OCI-M2 (cell line): Measurements from ENCODE around the gene KCNQ2.

Source experiments
- DNase-seq: peaks from one replicate; lab custom pipeline; 2025; ENCODE audit not compliant: unreplicated experiment; lab: John Stamatoyannopoulos, UW

KCNQ2 gene

DNA sequence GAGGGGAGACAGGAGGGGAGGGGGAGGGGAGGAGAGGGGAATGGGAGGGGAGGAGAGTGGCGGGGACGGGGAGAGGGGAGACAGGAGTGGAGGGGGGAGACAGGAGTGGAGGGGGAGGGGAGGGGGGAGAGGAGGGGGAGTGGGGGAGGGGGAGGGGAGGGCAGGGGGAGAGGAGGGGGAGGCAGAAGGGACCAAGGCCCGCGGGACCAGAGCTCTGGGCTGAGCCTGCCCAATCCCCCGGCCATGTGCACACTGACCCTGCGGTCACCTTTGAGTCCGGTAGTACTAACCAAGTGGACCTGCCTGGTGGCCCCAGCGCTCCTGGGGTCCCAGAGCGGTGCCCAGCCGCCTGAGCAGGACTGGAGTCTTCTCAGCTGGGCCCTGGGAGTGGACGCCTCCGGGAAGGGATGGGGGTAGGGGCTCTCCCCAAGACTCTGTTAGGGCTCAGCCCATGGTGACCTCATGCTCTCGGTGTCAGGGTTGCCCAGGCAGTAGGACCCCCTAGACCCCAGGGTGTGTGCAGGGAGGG lies 471 bp upstream of the KCNQ2 start:
- no peak for DNase-seq

DNA sequence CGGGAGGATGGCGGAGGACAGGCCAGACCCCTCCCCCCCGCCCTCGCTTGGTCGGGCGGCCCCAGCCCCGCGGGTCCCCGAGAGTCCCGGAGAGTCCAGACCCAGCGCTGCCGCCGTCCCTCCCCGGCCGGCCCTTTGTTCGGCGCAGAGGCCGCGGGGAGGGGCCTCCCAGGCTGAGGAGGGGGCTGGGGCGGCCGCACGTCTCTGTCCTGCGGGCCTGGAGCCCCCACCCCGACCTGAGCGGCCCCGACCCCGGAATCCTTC lies 806 bp downstream of the KCNQ2 start:
- DNase-seq: no peak

GRCh38 chr20:63471002-63471716 lies 1.3 kb downstream of the KCNQ2 start:
- no peak for DNase-seq

GRCh38 chr20:63470410-63470809 lies 2.0 kb downstream of the KCNQ2 start:
- no peak for DNase-seq

- no peak for DNase-seq
These were observed 2.7 kb downstream of the KCNQ2 start for GRCh38 chr20:63469713-63470101.

DNA sequence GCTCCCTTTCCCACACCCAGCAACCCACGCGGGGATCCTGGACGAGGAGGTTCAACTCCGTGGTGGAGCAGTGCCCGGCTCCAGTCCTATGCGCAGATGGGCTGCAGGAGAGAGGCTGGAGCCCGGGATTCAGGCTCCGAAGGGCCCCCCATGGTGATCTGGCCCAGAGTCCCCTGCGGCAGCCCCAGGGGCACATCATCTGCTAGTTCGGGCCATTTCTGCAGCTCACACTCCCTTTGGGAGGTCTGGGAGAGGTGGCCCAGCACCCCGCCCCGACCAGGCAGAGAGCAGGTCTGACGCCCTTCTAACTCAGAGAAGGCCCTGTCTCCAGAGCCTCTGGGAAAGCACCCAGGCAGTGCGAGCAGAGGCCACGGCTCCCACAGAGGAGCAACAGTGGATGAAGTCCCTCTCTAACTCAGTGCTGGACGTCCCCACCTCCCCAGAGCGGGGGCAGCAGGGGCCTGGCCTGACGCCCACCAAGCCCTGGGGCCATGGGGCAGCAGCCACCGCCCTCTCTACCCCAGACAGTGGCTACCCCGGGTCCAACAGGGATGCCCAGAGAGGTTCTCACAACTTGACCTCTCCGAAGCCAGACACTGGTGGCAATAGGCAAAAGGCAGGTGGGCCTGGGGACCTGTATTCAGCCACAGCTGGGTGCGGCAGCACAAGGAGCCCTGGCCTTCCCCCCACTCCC lies 3.3 kb downstream of the KCNQ2 start:
- no peak for DNase-seq

DNA sequence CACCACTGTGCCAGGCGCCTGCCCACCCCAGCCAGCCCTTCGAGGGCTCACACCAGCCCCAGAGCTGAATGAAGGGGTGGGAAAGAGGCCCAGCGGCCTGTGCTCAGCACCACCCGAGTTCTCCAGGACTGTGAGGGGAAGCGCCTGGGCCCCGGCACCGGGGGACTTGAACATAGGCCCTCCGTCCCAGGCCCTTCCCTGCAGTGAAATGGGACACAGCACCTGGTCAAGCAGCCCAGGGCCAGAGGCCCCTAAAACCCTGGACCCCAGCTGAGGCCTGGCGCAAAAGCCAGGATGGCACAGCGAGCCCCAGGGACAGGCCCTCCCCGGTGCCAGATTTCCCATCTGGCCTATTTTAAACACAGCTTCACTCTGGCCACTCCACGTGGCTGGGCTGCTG lies 4.0 kb downstream of the KCNQ2 start:
- DNase-seq: no peak

- DNase-seq: no peak
These were observed 5.0 kb downstream of the KCNQ2 start for GRCh38 chr20:63467294-63468083.

DNA sequence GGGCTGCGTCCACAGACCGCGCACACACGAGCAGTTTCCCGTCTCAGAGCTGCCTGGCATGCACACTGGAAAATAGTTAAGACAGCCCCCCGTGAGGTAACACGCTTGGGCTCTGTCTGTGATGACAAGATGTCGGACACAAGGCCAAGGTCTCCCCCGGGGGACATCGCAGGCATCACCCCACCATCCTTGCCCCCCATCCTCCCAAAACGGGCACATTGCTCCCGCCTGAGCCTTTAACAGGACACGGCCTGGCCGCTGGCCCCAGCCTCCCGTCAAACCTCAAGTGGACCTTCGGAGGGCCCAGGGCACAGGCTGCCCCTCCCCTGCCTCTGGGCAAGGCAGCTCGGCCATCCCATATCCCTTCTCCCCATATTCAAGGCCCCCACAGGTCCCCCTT lies 5.6 kb downstream of the KCNQ2 start:
- no peak for DNase-seq

- DNase-seq: no peak
These were observed 6.1 kb downstream of the KCNQ2 start for GRCh38 chr20:63466250-63466825.

DNA sequence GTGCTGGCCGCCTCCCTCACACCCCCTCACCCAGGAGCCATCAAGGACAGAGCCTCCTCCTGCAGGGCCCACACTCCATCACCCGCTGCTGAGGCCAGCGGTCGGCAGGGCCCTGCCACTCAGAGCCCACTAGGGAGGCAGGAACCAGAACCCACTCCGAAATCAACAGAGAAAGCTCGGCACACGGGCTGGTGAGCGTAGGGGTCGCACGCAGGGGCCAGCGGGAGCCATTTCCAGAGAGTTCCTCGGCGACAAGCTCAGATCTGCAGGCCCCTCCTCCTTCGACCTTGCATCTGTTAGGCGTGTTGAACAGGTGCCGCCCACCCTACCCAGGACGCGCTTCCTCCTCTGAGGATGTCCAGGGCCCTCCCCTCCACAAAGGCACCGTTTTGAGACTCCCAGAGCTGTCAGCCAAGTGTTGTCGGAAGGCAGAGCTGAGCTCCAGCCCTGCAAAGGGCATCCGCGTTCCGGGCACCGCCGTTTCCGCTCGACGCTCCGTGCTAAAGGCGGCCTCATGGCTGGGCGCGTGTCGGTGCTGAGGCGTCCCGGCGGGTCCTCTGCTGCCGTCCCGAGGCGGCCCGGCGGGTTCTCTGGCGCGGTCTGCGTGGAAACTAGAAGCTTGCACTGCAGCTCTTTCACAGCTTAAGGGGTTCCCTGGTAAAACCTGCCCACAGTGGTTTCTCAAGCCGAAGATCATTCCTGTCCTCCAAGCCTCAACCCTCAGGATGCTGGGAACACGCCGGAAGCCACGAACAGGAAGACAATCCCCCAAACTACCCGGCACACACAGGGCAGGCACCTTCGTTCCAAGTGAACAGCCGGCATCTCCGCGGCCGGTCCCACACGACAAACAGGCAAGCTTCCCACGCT lies 6.8 kb downstream of the KCNQ2 start:
- DNase-seq: no peak

DNA sequence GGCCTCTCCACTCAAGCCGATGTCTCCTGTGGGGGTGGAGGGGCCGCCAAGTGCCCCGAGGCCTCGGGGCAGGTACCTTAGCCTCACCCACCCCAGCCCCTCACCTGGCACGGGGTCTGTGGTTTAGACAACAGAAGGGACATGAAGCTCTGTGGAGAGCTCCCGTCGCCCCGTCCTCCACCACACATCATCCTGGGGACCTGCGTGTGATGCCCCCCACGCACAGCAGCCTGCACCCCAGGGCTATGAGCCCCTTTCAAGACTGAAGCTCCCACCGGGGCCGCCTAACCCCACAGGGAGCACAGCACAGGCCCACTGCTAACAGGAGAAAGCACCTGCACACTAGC lies 8.2 kb downstream of the KCNQ2 start:
- DNase-seq: no peak

GRCh38 chr20:63463400-63464288 lies 8.8 kb downstream of the KCNQ2 start:
- no peak for DNase-seq

DNA sequence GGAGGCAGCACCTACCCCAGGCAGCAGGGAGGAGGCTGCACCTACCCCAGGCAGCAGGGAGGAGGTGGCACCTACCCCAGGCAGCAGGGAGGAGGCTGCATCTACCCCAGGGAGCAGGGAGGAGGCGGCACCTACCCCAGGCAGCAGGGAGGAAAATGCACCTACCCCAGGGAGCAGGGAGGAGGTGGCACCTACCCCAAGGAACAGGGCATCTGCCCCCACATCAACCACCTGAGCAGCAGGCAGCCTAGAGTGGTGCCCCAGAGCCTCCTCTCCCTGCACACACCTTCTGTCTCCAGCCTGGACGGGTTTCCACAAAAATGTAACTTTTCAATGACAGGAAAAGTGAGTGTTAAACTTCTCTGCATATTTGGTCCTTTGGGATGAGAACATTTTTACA lies 10.2 kb downstream of the KCNQ2 start:
- DNase-seq: no peak

GRCh38 chr20:63461104-63461763 lies 11.2 kb downstream of the KCNQ2 start:
- no peak for DNase-seq

- DNase-seq: no peak
These were observed 13.4 kb downstream of the KCNQ2 start for GRCh38 chr20:63459070-63459380.

- no peak for DNase-seq
These were observed 14.0 kb downstream of the KCNQ2 start for GRCh38 chr20:63458170-63459069.

DNA sequence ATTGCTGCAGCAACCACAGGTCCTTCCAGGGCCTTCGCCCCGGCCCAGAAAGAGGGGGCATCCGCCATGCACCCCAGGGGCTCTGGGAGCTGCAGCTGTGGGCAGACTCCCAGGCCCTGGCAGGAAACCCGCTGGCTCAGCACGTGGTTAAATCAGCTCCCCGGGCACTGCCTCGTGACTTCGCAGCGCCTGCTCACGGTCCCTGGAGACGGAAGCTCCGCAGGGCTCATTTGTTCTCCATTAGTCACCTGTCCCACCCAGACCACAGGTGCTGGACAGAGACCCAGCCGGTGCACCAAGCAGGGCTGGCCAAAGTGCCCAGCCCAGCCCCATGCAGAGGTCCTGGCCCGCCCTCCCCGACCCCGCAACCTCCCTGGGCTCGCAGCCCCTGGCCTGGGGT lies 14.7 kb downstream of the KCNQ2 start:
- no peak for DNase-seq
